ENCODE data around the gene RETREG1.
"Not testable (repeated sequence)": the region's sequence is repeated elsewhere in the genome, so short reads cannot be mapped to it uniquely, and the experiment has no call there.

Gene RETREG1

DNA sequence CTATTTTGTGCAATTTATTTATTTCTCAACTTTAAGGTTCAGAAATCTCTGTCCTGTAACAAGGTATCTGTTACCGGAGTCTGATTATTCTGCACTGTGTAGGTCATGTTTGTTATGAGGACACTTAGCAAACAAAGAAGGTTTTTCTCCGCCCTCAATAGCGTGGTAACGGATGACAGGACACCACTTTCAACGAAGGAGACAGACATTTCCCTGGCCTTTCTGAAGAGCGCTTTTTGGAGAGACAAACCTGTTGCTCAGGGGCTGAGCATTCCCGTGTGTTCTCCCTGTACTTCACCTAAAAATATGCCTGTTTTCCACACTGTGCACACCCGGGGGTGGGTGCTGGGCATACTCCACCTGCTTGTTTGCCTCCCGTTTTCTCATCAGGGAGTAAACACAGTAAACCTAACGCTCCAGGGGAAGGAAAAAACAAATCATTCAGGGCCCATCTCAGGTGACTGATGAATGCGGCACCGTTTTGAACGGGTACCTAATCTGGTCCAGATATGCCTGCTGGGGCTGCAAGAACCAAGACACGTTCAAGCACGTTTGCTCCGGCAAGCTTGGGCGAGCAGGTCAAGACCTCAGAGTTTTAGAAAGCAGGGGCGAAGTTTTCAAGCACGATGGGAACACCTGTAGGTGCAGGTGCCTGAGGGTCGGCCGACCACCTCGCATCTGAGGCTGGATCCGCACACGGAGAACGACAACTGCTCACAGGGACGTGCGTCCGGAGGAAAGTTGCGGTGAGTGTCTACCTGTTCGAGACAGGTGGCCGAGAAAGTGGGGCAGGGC lies 859 bp downstream of the RETREG1 start:
- DNase-seq: no peak

GRCh38 chr5:16612007-16612406 lies 4.8 kb downstream of the RETREG1 start:
- no peak for DNase-seq

DNA sequence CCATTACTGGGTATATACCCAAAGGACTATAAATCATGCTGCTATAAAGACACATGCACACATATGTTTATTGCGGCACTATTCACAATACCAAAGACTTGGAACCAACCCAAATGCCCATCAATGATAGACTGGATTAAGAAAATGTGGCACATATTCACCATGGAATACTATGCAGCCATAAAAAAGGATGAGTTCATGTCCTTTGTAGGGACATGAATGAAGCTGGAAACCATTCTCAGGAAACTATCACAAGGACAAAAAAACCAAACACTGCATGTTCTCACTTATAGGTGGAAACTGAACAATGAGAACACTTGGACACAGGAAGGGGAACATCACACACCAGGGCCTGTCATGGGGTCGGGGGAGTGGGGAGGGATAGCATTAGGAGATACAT lies 5.9 kb downstream of the RETREG1 start:
- not testable (repeated sequence) for DNase-seq

DNA sequence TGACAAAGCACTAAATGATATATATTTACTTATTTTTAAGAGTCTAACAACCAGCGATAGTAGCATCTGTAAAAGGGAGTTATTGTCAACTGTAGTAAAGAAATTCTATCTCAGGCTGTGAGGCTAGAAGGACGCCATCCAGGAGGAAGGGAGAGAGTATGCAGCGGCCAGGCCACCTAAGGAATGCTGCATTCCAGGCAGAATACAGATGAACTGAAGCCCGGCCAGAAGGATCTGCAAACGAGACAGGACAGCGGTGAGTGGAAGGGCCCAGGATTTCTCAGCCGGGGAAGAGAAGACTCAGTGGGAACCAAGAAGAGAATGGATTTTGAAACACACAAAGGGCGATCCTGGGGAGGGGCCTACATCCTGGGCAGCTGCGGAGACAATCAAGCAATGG lies 7.4 kb downstream of the RETREG1 start:
- DNase-seq: no peak

GRCh38 chr5:16606628-16607027 lies 10.2 kb downstream of the RETREG1 start:
- DNase-seq: no peak

- DNase-seq: no peak
Measured at GRCh38 chr5:16603701-16604100, 13.1 kb downstream of the RETREG1 start.

GRCh38 chr5:16603295-16603694 lies 13.5 kb downstream of the RETREG1 start:
- DNase-seq: no peak

- no peak for DNase-seq
Measured at GRCh38 chr5:16602182-16602581, 14.6 kb downstream of the RETREG1 start.

GRCh38 chr5:16600946-16601345 lies 15.9 kb downstream of the RETREG1 start:
- DNase-seq: no peak

- DNase-seq: peak; percentile 79 to 82
Measured at GRCh38 chr5:16600397-16600796, 16.4 kb downstream of the RETREG1 start.

DNA sequence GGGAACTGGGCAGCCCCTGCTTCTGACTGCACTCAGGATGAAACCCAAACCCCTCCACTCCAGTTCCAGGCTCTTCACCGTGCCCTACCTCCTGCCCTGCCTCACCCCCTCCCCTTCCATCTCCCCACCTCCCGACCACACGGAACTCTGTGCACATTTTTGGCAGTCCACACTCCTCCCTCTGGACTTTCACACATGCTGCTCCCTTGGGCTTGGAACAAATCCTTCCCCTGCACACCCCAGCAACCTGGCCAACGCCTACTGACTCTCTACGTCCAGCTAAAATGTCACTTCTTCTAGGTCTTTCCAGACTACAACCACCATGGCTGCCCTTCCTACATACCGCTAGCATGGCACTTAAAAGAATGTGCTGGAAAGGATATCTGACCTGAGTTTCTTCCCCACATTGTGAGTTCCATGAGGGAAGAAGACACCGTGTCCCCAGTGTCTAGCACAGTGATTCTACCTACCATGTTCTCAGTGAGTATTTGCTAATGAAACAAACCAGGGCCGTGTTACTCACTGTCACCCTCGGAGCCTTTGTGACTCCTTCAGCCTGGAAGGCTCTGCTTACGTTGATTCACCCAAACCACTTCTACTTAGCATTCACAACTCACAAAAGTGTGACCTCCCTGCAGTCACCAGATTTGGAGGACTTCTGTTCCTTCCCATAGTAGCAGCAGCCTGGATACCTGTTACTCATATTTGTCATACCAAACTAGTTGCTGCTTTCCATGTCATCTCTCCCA lies 18.7 kb downstream of the RETREG1 start:
- no peak for DNase-seq

GRCh38 chr5:16596581-16596940 lies 20.2 kb downstream of the RETREG1 start:
- DNase-seq: no peak

GRCh38 chr5:16595881-16596580 lies 20.8 kb downstream of the RETREG1 start:
- peak in 1 of 2 donors; percentile 49 for DNase-seq

GRCh38 chr5:16593628-16594027 lies 23.2 kb downstream of the RETREG1 start:
- DNase-seq: no peak

DNA sequence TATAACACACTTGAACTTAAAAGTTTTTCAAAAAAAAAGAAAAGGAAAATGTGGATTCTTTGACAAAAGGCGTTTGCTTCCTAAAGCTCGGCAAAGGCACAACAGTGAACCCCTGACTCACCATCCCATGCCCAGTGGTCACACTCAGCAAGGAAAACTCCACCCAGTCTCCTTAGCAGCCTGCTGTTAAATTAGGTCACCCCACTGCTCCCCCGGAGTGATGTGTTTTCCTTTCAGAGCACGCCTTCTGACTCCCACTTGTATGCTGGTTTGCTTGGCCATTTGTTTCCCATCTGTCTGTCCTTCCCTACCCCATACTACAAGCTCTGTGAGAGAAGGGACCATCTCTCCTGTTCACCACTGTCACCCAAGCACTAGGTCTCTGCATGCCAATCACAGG lies 23.8 kb downstream of the RETREG1 start:
- DNase-seq: no peak

DNA sequence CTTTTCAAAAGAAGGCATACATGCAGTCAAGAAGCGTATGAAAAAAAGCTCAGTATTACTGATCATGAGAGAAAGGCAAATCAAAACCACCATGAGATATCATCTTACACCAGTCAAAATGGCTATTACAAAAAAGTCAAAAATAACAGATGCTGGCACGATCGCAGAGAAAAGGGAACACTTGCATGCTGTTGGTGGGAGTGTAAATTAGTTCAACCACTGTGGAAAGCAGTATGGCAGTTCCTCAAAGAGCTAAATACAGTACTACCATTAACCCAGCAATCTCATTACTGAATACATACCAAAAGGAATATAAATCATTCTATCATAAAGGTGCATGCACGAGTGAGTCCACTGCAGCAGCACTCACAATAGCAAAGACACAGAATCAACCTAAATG lies 24.5 kb downstream of the RETREG1 start:
- DNase-seq: no peak

- DNase-seq: no peak
Measured at GRCh38 chr5:16590685-16591084, 26.1 kb downstream of the RETREG1 start.

DNA sequence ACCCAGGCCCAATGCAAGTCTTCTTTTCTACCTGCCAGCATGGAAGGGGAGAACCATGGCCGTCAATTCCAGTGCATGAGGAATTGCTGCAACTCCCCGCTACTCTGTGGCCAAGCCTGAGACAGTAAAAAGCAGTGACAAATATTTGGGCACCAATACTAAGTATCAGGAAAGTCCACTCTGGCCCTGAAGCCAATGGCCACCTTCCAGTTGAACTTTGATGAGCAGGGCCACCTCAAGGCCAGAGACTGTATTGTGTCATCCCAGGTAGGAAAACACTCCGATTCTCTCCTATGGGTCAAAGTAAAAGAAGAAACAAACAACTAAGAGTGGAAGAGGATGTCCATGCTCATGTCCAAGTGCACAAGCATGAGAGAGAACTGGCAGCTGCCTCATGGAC lies 27.1 kb downstream of the RETREG1 start:
- DNase-seq: no peak

GRCh38 chr5:16588434-16589214 lies 28.2 kb downstream of the RETREG1 start:
- no peak for DNase-seq

- DNase-seq: no peak
Measured at GRCh38 chr5:16586556-16586955, 30.2 kb downstream of the RETREG1 start.

GRCh38 chr5:16585041-16585667 lies 31.6 kb downstream of the RETREG1 start:
- DNase-seq: no peak

- DNase-seq: no peak
Measured at GRCh38 chr5:16582081-16582480, 34.7 kb downstream of the RETREG1 start.
